Vagina (tissue), 2 donors: ENCODE measurements around the gene ANKS3.

Experiments used
- CTCF ChIP-seq, 3 experiments: fragments of 450-650 bp in 2 of 3; fragments of 200-600 bp in 1 of 3; sonication (generic) in 1 of 3; IDR thresholded peaks; one replicate each; pipeline ENCODE4 v1.5.1; 2017 to 2019; ENCODE audit warnings: antibody characterized with exemption in 3 of 3, mild to moderate bottlenecking in 2 of 3, moderate library complexity in 2 of 3
- POLR2A ChIP-seq, 2 donors: fragments of 450-650 bp; IDR thresholded peaks; one replicate each; pipeline ENCODE4 v1.6.1; 2017; ENCODE audit warnings: antibody characterized with exemption in 2 of 2, mild to moderate bottlenecking in 2 of 2, moderate library complexity in 2 of 2

DNA sequence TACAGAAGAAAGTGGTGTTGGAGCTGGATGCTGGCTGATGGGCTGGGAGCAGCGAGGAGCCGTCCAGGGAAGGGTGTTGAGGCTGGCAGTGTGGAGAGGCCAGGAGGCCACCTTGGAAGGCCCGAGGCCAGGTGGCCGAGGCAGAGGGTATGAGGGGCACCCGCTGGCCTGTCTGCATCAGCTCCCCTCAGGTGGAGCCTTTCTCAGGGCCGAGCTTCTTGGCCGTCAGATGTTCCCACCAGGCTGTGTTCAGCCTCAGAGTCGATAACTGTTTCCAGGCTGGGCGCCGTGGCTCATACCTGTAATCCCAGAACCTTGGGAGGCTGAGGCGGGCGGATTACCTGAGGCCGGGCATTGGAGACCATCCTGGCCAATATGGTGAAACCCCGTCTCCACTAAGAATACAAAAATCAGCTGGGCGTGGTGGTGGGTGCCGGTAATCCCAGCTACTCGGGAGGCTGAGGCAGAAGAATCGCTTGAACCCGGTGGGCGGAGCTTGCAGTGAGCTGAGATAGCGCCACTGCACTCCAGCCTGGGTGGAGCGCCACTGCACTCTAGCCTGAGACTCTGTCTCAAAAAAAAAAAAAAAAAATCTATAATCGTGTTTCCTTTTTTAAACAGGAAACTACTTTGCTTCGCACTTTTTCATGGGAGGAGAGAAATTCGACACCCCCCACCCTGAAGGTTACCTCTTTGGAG lies 84.2 kb downstream of the ANKS3 start:
- TF ChIP-seq CTCF (IDR thresholded peaks at IDR 0.05) (no peak), POLR2A (IDR thresholded peaks at IDR 0.05) (no peak)
